GM18498 (cell line): ENCODE measurements around the gene ITGA5.

Source experiments
- ATAC-seq: cut with Tn5 transposase; IDR thresholded peaks from one replicate; pipeline ENCODE4 v1.9.1; 2021; ENCODE audit warnings: mild to moderate bottlenecking, moderate library complexity; ENCODE audit not compliant: unreplicated experiment

ITGA5 gene

GRCh38 chr12:54412786-54413185 is 6.3 kb downstream of the ITGA5 start:
- peak; percentile 38 for ATAC-seq

- no peak for ATAC-seq
These were observed 6.7 kb downstream of the ITGA5 start for GRCh38 chr12:54412348-54412747.

GRCh38 chr12:54411391-54412241 is 7.5 kb downstream of the ITGA5 start:
- no peak for ATAC-seq

- ATAC-seq = no peak
These were observed 9.8 kb downstream of the ITGA5 start for GRCh38 chr12:54409267-54409666.

- ATAC-seq = no peak
These were observed 11.7 kb downstream of the ITGA5 start for GRCh38 chr12:54407183-54407905.

DNA sequence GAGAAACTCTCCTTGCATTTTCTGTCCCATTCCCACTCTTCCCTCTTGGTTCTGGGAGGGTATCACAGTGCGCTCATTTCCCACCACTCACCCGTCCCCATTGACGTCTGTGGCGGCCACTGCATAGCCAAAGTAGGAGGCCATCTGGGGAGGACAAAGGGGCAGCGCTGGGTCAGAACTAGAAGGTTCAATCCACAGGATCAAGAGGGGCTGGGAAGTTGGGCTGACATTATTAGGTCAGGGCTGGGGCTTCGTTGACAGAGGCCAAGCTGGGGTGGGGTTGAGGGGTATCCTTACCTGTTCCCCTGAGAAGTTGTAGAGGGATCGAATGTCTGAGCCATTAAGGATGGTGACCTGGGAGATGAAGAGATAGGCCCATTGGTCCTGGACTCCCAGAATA is 13.5 kb downstream of the ITGA5 start:
- no peak for ATAC-seq

- no peak for ATAC-seq
These were observed 14.0 kb downstream of the ITGA5 start for GRCh38 chr12:54405106-54405505.

DNA sequence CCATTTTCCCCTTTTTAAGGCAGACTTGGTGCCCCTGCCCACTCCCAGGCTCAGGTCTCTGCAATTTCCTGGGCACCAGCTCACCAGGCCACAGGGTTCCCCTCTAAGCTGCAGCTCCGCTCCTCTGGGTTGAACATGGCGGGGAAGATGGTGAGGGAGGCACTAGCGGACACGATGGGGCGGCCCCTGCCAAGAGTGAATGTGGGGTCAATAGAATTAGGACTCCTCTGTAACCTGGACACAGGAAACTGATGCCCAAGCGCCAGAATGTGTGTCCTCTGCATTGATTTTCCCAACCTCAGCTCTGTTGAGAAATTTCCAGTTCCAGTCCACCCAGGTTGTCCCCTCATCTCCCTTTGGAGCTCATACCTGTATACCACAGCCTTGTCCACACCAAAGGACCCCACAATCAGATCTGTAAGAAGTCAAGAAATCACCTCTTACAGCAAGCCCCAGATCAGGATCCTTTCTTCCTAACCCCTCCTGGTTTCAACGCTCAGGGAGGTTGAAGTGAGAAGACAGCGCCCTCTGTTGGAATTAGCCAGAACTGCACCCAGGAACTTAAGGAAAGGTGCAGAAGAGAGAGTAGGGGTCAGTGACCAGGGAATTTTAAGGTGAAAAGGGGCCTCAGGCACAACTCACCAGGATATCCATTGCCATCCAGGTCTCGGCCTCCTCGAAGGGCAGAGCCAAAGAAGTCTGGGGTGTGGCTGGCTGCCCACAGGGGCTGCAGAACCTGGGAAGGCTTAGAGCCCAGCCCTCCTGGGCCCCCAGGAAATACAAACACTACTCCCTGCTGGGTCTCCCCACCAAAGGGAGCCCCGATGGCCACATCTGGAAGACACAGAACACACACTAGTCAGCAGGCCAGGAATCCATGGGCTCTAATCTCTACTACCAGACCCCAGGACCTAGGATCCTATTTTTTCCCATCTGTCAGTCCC is 14.7 kb downstream of the ITGA5 start:
- no peak for ATAC-seq

GRCh38 chr12:54401119-54401518 is 17.9 kb downstream of the ITGA5 start:
- no peak for ATAC-seq

DNA sequence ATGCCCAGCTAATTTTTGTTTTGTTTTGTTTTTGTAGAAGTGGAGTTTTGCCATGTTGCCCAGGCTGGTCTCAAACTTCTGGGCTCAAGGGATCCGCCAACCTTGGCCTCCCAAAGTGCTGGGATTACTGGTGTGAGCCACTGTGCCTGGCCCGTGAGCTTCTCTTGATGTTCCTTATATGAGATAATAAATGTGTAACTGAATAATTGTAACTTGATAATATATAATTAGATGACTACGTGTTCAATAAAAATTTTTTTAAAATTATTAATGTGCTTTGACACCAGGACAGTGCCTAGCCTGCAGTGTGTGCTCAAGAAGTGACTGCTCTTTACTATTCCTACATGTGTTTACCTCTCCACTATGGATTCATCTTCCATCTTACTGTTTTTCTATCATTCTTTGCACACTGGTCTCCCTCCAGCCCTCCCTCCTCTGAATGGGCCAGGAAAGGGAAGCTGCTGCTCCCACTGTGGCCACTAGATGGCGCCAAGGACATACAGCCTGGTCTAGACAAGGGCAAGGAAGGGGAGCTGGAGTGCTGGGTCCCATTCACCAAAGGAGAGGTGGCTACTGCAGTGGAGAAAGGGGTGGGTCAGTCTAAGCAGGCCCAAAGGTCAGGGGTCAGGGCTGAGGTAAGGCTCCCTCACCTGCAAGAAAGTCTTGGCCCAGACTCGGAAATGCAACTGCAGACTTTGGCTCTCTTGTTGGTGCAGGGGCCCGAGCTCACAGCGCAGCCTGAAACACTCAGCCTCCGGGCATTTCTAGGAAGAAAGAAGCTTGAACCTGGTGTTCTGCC is 19.9 kb downstream of the ITGA5 start:
- ATAC-seq = peak; percentile 79

GRCh38 chr12:54398218-54398617 is 20.8 kb downstream of the ITGA5 start:
- ATAC-seq = no peak

DNA sequence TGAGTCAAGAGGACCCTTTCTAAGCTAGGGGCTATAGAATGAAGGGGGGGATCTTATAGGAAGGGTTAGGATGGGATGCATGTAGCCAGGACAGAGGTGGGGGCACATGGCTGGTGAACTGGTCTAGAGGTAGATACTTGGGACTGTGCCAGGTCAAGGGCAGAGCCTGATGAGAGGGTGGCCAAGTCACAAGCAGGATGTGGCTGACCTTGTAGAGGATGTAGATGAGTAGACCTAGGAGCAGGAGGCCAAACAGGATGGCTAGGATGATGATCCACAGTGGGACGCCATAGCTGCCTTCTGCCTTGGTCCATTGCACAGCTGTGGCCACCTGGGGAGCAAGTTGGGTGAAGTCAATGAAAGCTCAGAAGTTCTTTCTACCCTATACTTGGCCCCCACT is 21.9 kb downstream of the ITGA5 start:
- no peak for ATAC-seq

DNA sequence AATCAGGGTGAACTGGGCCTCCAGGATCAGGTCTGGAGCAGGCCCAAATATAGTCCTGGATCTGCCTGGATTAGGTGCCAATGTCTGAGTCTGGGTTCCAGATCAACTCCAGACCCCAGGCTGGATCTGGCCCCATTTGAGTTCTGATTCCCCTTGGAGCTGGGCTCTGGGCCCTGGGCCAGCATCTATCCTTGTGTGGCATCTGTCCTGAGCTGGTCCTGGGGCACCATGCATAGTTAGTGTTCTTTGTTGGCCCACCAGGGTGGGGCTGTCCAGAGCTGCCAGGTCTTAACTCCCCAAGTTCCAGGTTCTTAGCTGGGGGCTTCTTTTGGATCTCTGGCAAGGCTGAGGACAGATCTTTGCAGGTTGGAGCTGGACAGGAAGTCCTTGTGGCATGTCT is 23.5 kb downstream of the ITGA5 start:
- ATAC-seq = no peak

DNA sequence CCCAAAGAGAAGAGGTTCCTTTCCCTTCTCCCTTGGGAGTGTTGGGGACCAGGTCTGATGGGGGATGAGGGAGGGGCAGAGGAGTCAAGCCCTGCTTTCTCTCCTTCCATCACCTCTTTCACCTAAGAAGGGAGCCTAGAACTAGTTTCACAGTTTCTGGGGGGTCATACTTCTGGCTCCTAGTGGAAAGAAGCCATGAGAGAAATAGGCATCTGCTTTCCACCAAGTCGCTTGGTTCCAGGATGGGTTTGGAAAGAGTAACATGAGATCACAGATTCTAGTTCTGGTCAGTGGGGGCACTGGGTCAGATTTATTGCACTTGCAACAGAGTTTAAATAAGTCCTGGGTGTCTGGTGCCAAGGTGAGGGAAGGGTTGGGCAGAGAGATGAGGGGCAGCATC is 24.1 kb downstream of the ITGA5 start:
- ATAC-seq = no peak

DNA sequence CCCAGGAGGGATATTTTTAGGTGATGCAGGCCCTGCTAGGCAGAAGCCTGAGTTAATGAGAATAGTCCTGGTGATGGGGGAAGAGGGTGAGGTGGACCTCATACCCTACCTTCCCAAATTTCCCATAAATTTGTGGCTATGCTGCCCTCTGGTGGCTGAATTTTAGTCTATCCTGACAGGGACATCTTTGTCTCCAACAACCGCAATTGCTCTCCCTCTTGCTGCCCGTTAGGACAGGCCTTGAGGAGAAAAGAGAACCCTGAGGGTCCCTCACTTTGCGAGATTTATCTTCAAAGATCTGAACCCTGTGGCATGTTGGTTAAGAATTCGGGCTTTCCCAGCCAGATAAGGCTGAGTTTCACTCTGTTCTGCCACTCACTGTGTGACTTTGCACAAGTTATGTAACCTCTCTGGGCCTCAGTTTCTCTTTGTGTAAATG is 24.8 kb downstream of the ITGA5 start:
- ATAC-seq = no peak

GRCh38 chr12:54393743-54394142 is 25.3 kb downstream of the ITGA5 start:
- no peak for ATAC-seq

- no peak for ATAC-seq
These were observed 25.9 kb downstream of the ITGA5 start for GRCh38 chr12:54393207-54393609.

DNA sequence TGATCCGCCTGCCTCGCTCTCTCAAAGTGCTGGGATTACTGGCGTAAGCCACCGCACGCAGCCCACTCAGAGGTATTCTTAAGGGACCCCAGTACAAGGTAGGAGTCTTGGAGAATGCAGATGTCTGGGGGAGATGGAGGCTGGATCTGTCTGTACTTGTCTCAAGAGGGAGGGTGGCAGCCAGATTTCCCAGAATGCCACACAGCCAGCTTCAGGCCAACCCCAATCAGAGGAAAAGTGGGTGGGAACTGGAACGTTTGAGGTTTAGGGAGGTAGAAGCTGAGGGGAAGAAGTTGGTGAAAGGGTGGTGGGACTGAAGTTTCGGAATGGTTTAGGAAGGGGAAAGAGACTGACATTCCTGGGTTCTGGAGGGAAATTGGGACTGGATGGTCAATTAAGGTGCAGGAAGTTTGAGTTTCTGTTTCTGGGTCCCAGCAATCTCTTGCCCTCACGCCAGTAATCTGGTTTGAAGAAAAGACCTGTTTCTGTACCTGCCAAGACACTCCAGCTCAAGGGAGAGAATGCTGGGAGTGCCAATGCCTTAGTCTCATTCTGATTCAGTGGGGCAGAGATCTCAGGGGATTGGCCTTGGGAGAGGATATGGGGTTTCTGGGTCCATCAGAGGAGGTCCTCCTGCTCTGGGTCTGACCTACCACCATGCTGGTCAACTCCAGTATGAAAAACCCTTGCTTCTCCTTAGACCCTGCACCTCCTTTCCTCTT is 26.4 kb downstream of the ITGA5 start:
- ATAC-seq = no peak

DNA sequence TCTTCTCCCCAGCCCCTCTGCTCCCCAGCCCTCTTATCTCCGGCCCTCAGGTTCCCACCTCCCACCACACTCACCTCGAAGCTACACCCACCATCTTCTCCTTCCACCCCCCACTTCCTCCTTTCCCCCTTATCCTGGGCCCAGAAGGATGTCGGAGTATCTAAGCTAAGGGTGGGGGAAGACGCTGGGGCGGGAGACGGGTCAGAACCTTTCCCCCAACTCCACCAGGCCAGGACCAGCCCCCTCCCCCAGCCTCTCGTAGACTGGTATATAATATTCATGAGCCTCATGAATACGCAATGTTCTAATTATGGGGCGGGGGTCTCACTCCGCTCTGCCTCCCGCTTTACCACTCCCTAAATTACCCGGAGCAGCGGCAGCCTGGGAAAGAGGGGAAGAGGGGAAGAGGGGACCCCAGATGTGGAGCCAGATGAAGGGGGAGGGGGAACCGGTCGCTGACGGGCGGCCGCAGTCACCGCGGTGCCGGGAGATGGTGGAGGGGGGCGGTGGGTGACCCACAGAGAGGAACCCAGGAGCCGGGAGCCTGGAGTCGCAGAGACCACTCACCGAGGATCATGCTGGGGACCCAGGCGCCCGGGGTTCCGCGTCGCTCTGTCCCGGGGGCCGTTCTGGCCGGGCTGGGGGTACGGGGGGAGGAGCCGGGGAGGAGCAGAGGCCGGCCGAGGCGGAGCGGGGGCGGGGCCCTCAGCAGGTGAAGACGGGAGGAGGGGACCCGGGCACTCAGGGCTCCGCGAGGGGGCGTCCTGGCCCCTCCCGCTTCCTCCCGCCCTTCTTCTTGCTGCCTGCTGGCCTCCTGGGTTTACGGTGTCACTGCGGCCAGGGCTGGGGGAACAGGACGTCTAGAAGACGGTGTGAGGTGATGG is 28.2 kb downstream of the ITGA5 start:
- peak; percentile 81 for ATAC-seq
